Measurements from ENCODE around the gene FMNL1.
"Not testable (repeated sequence)": the region's sequence is repeated elsewhere in the genome, so short reads cannot be mapped to it uniquely, and the experiment has no call there.

The FMNL1 gene

DNA sequence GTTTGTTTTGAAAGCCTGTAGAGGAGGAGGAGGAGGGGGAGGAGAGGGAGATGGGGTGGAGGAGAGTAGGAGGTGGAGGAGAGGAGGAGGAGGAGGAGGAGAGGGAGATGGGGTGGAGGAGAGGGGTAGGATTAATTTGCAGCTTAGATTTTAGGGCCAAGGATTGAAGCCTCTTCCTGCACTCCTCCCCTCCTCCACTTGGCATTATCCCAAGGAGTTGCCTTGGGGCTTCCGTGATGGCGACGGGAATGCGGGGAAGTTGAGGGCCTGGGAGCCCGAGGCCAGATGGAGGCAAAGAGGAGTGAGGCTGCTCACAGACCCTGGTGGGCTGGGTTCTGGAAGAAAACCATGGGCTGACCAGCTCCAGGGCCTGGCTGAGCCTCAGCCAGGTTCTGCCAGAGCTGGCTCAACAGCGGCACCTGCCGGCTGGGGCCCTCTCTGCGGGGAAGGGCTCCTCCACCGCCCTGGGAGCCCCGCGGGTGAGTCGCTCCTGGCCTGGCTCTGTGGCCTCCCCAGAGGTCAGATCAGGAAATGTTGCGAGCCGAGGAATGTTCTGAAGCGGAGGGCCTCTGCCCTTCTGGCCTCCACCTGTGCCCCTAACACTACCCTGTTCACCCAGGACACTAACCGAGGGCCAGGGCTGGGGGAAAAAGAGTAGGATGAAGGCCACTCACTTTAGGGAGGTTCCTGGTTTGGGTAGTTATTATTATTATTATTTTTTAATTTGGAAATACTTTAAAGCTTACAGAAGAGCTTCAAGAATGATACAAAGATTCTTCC lies 23.9 kb upstream of the FMNL1 start:
- peaks cover 5% of the 10 kb centered on the region for H3K4me1 ChIP-seq (ENCODE audit: control insufficient read depth, low read depth, low read length)
- H3K27ac ChIP-seq (ENCODE audit: low read length): no peak overlapping the region
- no peaks in the 10 kb centered on the region for H3K9me3 ChIP-seq (ENCODE audit: control insufficient read depth, low read depth, low read length)
- H3K36me3 ChIP-seq (ENCODE audit: control insufficient read depth, low read depth, low read length): no peaks in the 10 kb centered on the region
- no peak overlapping the region for H3K4me3 ChIP-seq (ENCODE audit: low read length)
- H3K27me3 ChIP-seq (ENCODE audit: control insufficient read depth, insufficient read depth, low read length): no peaks in the 10 kb centered on the region
- H3K9ac ChIP-seq (ENCODE audit: low read length): no peak overlapping the region

DNA sequence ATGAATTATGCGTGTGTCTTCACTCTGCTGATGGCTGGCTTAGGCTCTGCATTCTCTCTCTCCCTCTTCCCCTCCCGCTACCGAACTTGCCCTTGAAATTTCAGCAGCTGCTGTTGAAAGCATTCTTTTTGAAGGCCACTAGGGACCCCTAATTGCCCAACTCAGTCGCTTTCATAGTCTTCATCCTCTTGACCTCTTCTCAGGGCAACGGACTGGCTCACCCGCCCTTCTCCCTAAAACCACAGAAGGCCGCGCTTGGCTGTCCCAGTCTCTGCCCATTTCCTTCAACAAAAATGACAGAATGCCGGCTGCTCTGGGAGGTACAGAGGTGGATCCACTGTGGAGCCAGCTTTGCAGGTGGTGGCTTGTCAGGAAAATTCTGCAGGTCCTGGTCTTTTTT lies 21.0 kb upstream of the FMNL1 start:
- peaks cover 5% of the 10 kb centered on the region for H3K4me1 ChIP-seq (ENCODE audit: control insufficient read depth, low read depth, low read length)
- no peak overlapping the region for H3K27ac ChIP-seq (ENCODE audit: low read length)
- H3K36me3 ChIP-seq (ENCODE audit: control insufficient read depth, low read depth, low read length): no peaks in the 10 kb centered on the region
- no peak overlapping the region for H3K4me3 ChIP-seq (ENCODE audit: low read length)
- H3K9ac ChIP-seq (ENCODE audit: low read length): no peak overlapping the region
- no peaks in the 10 kb centered on the region for H3K9me3 ChIP-seq (ENCODE audit: control insufficient read depth, low read depth, low read length)
- H3K27me3 ChIP-seq (ENCODE audit: control insufficient read depth, insufficient read depth, low read length): no peaks in the 10 kb centered on the region

DNA sequence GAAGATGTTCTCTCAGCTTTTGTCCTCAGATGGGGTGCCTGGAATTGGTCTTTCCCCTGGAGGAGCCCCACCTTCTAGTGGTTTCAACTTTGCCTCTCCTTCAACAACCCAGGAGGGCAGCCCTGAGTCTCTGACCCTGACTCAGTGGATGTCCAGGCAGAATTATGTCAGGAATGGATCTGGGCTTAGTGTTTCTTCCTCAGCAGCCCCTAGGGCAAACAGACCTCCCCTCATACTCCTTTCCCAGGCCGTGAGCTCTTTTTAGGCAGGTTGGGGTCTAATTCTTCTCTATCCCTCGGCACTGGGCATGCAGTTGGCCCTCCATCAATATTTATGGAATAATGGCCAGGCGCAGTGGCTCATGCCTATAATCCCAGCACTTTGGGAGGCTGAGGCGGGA lies 20.2 kb upstream of the FMNL1 start:
- H3K27me3 ChIP-seq (ENCODE audit: control insufficient read depth, insufficient read depth, low read length): no peaks in the 10 kb centered on the region
- no peak overlapping the region for H3K27ac ChIP-seq (ENCODE audit: low read length)
- no peak overlapping the region for H3K4me3 ChIP-seq (ENCODE audit: low read length)
- no peak overlapping the region for H3K9ac ChIP-seq (ENCODE audit: low read length)
- H3K9me3 ChIP-seq (ENCODE audit: control insufficient read depth, low read depth, low read length): no peaks in the 10 kb centered on the region
- H3K36me3 ChIP-seq (ENCODE audit: control insufficient read depth, low read depth, low read length): no peaks in the 10 kb centered on the region
- H3K4me1 ChIP-seq (ENCODE audit: control insufficient read depth, low read depth, low read length): peaks cover 5% of the 10 kb centered on the region

DNA sequence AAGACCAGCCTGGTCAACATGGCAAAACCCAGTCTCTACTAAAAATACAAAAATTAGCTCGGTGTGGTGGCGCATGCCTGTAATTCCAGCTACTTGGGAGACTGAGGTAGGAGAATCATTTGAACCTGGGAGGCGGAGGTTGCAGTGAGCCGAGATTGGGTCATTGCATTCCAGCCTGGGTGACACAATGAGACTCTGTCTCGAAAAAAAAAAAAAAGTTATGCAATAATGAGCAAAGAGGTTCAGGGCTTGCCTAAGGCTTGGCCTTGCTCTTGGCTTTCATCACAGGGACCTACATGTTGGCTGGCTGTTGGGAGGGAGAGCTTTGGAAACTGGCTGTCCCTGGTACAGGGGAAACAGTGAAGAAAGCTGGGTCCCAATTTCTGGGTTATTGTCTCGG lies 19.8 kb upstream of the FMNL1 start:
- not testable (repeated sequence) for H3K9ac ChIP-seq (ENCODE audit: low read length); H3K36me3 ChIP-seq (ENCODE audit: control insufficient read depth, low read depth, low read length); H3K27me3 ChIP-seq (ENCODE audit: control insufficient read depth, insufficient read depth, low read length); H3K4me1 ChIP-seq (ENCODE audit: control insufficient read depth, low read depth, low read length); H3K4me3 ChIP-seq (ENCODE audit: low read length); H3K9me3 ChIP-seq (ENCODE audit: control insufficient read depth, low read depth, low read length); H3K27ac ChIP-seq (ENCODE audit: low read length)

DNA sequence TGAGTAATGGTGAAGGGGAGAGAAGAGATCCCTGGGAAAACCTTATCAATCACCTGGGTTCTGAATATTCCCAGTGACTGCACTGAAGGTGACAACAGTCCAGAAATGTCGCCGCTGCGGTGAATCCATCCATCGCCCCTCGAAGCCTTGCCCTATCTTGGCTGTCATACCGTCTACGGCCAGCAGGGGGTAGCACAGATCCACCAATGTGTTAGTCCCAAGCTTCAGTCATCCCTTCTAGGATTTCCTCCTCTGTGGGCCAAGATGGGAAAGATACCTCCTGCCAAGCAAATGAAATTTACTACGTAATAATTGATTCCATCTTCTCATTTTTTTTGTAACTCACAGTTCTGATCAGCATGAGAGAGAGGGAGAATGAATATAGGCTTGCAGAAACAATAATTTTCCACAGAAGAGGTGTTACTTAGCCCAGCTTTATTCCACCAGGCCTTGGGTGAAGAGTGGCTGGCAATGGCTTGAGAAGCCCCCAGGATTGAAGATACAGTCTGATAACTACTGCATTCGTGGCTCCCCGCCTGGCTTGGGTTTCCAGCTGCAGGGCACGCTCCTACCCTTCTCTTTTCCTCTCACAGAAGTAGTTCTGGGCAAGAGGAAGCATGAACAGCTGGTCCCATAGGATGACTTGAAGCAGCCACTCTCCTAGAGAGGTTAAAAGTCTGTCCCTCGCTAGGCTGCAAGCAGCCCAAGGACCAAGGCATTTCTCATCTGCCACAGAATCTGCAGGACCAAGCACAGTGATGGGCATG lies 2.6 kb upstream of the FMNL1 start:
- Histone ChIP-seq H3K4me3 (ENCODE audit: low read length) (no peak overlapping the region), H3K36me3 (ENCODE audit: control insufficient read depth, low read depth, low read length) (no peaks in the 10 kb centered on the region), H3K9me3 (ENCODE audit: control insufficient read depth, low read depth, low read length) (no peaks in the 10 kb centered on the region), H3K27me3 (ENCODE audit: control insufficient read depth, insufficient read depth, low read length) (peaks cover 49% of the 10 kb centered on the region), H3K9ac (ENCODE audit: low read length) (no peak overlapping the region), H3K4me1 (ENCODE audit: control insufficient read depth, low read depth, low read length) (peaks cover 3% of the 10 kb centered on the region), H3K27ac (ENCODE audit: low read length) (no peak overlapping the region)

DNA sequence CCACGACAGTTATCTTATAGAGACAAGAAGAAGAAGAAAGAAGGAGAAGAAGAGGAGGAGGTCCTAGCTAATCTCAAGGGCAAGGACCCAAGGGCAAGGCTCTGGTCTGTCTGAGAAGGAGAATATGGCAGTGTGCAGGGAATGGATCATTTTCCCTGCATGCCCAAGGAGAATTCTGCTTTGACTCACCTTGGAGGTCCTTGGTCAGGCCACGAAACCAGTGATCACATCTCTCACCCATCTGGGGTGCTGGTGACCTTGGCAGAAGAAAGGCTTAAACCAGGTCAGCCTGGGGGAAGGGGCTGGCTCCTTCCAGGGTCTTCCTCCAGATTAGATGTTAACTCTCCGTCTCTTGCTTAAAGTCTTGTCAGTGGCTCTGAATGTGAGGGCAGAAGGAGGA lies 1.6 kb upstream of the FMNL1 start:
- Histone ChIP-seq H3K4me1 (ENCODE audit: control insufficient read depth, low read depth, low read length) (peaks cover 3% of the 10 kb centered on the region), H3K4me3 (ENCODE audit: low read length) (no peak overlapping the region), H3K9me3 (ENCODE audit: control insufficient read depth, low read depth, low read length) (no peaks in the 10 kb centered on the region), H3K27me3 (ENCODE audit: control insufficient read depth, insufficient read depth, low read length) (peaks cover 53% of the 10 kb centered on the region), H3K27ac (ENCODE audit: low read length) (no peak overlapping the region), H3K36me3 (ENCODE audit: control insufficient read depth, low read depth, low read length) (no peaks in the 10 kb centered on the region), H3K9ac (ENCODE audit: low read length) (no peak overlapping the region)

DNA sequence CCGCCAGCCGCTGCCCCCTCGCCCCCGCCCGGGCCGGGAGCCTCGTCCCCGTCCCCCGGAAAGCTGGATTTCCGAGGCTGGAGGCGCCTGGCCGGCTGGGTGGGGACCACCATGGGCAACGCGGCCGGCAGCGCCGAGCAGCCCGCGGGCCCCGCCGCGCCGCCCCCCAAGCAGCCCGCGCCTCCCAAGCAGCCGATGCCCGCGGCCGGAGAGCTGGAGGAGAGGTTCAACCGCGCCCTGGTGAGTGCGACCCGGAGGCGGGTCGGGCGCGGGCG lies 266 bp downstream of the FMNL1 start:
- Histone ChIP-seq H3K27me3 (ENCODE audit: control insufficient read depth, insufficient read depth, low read length) (peaks cover 53% of the 10 kb centered on the region), H3K4me1 (ENCODE audit: control insufficient read depth, low read depth, low read length) (peaks cover 3% of the 10 kb centered on the region), H3K4me3 (ENCODE audit: low read length) (peak overlapping the region; percentile 56), H3K36me3 (ENCODE audit: control insufficient read depth, low read depth, low read length) (no peaks in the 10 kb centered on the region), H3K27ac (ENCODE audit: low read length) (no peak overlapping the region), H3K9ac (ENCODE audit: low read length) (no peak overlapping the region), H3K9me3 (ENCODE audit: control insufficient read depth, low read depth, low read length) (no peaks in the 10 kb centered on the region)

DNA sequence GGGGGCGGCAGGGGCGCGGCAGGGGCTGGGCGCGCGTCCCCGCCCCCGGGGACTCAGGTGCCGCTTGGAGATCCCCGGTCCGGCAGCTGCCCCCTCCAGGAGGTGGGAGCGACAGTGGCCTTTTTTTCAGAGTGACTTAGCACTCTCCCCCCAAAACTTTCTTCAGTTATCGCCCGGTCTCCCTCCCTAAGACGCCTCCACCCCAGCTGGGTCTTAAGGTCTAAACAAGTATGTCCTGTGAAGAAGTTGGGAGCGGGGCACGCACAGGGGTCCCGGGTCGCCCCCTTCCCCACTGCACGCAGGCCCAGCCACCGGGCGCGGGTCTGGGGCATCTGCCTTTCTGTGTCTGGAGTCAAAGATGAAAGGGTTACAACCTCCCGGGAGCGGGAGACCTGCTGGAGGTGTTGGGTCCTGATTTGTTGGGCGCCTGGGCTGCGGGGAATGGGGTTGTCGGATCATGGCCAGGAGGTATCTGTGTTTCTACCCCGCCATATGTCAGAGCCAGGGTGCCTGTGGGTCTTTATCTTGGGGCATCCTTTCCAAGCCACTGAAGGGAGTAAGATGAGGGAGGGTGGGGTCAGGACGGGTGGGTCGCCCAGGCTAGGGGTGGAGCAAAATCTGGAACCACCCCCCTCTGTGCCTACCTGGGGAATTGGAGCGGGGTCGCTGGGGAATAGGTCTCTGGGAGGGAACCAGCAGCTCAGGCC lies 757 bp downstream of the FMNL1 start:
- peaks cover 53% of the 10 kb centered on the region for H3K27me3 ChIP-seq (ENCODE audit: control insufficient read depth, insufficient read depth, low read length)
- no peak overlapping the region for H3K9ac ChIP-seq (ENCODE audit: low read length)
- peak overlapping the region; percentile 56 for H3K4me3 ChIP-seq (ENCODE audit: low read length)
- H3K27ac ChIP-seq (ENCODE audit: low read length): no peak overlapping the region
- no peaks in the 10 kb centered on the region for H3K9me3 ChIP-seq (ENCODE audit: control insufficient read depth, low read depth, low read length)
- H3K36me3 ChIP-seq (ENCODE audit: control insufficient read depth, low read depth, low read length): no peaks in the 10 kb centered on the region
- H3K4me1 ChIP-seq (ENCODE audit: control insufficient read depth, low read depth, low read length): peaks cover 3% of the 10 kb centered on the region

DNA sequence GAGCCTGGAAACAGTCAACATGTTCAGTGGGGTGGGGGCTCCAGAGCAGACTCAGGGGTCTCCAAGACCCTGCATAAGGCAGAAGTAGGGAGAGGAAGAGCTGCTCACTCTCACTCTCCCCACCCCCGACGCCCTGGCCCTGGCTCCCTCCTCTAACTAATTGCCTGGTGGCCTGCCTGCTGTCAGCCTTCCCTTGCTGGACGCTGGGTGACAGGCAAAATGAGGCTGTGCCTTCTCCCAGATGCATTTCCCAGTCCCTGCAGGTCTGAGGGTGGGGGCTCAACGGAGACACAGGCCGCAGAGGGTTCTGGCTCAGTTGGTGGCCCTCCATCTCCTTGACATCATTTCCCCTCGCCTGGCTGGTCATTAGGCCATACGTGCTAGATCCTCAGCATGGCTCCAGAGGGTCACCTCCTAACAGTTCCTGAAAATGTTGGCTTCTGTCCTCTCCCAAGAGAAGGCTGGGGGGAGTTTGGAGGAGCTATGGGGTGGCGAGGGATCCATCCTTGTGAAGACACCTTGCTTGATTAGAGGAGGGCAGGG lies 1.4 kb downstream of the FMNL1 start:
- Histone ChIP-seq H3K27me3 (ENCODE audit: control insufficient read depth, insufficient read depth, low read length) (peaks cover 53% of the 10 kb centered on the region), H3K4me3 (ENCODE audit: low read length) (peak overlapping the region; percentile 56), H3K36me3 (ENCODE audit: control insufficient read depth, low read depth, low read length) (no peaks in the 10 kb centered on the region), H3K9ac (ENCODE audit: low read length) (no peak overlapping the region), H3K27ac (ENCODE audit: low read length) (no peak overlapping the region), H3K9me3 (ENCODE audit: control insufficient read depth, low read depth, low read length) (no peaks in the 10 kb centered on the region), H3K4me1 (ENCODE audit: control insufficient read depth, low read depth, low read length) (peaks cover 3% of the 10 kb centered on the region)

DNA sequence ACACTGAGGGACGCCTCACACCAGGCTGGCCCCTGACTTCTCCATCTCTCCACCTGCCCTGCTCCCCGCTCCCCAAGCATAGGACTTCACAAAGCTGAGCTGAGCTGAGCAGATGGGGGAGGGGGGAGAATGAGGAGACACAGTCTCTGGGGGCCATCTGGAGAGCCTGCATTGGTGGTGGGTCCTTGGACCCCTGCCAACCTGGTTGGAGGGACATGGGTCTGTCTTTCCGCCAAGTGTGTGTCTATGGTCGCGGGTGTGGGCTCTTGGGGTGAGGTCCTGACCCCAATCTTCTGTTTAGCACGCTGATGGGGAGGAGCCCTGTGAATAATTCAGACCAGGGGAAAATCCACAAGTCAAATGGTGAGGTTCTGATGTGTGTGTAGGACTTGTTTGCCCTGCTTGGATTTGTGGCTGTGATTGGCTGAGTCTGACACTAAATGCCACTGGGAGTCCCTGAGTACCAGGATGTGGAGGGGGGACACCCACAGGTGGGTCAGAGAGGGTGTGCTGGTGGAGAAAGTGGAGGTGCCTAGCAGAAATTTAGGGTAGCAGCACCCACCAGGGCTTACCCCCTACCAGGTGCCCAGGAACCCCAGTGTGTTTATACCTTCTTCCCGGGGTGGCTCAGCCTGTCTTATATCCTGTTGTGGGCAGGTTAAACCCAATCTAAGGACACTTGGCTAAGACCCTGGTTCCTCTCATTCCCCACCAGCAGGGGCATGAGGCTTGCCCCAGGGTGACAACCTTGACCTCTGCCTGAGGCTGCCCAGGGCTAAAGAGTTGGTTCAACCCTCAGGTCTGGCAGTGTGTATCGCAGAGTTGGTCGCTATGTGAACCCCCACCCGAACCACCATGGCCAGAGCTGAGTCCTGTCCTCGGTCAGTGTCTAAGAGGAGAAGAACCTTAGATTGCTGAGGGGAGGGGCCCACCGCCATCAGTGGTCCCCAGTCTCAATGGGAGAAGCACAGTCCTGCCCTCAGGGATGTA lies 2.1 kb downstream of the FMNL1 start:
- no peak overlapping the region for H3K9ac ChIP-seq (ENCODE audit: low read length)
- H3K4me1 ChIP-seq (ENCODE audit: control insufficient read depth, low read depth, low read length): peaks cover 9% of the 10 kb centered on the region
- no peak overlapping the region for H3K27ac ChIP-seq (ENCODE audit: low read length)
- no peaks in the 10 kb centered on the region for H3K9me3 ChIP-seq (ENCODE audit: control insufficient read depth, low read depth, low read length)
- no peak overlapping the region for H3K4me3 ChIP-seq (ENCODE audit: low read length)
- H3K27me3 ChIP-seq (ENCODE audit: control insufficient read depth, insufficient read depth, low read length): peaks cover 48% of the 10 kb centered on the region
- no peaks in the 10 kb centered on the region for H3K36me3 ChIP-seq (ENCODE audit: control insufficient read depth, low read depth, low read length)

DNA sequence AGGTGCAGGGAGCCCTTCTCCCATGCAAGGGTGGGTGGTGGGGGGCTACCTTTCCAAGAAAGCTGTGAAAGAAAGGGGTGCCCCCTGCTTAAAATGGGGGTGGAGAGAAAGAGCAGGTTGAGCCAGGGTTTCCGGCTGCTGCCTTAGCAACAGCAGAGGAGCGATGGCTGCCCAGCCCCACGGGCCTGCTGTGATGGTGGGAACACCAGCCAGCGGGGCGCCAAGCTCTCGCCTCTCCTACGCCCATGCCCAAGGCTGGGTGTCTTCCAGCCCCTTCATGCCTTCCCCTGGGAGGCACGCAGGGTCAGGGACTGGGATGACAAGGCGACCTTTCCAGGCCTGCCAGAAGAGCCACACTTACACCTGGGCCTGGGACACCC lies 3.0 kb downstream of the FMNL1 start:
- no peak overlapping the region for H3K9ac ChIP-seq (ENCODE audit: low read length)

More for the DNA sequence above, 3.0 kb downstream of the FMNL1 start:
- H3K36me3 ChIP-seq (ENCODE audit: control insufficient read depth, low read depth, low read length): no peaks in the 10 kb centered on the region
- no peak overlapping the region for H3K27ac ChIP-seq (ENCODE audit: low read length)
- peaks cover 42% of the 10 kb centered on the region for H3K27me3 ChIP-seq (ENCODE audit: control insufficient read depth, insufficient read depth, low read length)
- peaks cover 10% of the 10 kb centered on the region for H3K4me1 ChIP-seq (ENCODE audit: control insufficient read depth, low read depth, low read length)
- H3K9me3 ChIP-seq (ENCODE audit: control insufficient read depth, low read depth, low read length): no peaks in the 10 kb centered on the region
- no peak overlapping the region for H3K4me3 ChIP-seq (ENCODE audit: low read length)
